ENCODE results near the gene FBLN5.

The FBLN5 gene

DNA sequence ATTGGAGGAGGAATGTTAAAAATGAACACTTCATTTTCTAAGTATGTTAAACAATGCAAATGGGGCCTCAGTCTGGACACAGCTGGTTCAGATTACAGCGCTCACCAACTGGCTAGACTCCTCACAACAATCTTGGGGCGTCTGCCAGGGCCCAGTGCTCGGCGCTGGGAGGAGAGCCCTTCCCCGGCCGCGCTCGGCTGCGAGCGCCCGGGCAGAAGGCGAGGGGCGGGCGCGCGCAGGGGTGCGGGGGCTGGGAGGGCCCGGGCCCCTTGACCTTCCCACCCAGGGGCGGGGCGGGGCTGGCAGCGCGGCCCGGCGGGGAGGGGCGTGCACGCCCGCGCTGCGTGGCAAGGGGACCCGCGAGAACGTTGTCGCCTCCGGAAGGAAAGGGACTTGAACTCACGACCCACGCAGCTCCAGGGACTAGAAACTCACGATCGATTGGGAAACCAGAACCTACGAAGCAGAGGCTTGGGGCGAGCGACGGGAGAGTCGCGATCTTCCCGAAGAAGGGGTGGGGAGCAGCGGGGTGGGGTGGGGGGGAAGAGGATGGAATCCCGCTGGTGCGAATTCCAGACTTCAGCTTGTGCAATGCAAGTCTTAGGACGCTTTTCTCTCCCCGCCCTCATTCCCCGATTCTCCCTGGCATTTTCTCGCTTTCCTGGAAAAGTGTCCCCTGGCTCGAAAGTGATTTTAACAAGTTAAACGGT lies at the start of gene FBLN5:
FBLN5 (minus strand) TSS at position 220 of the 710 bp plus-strand sequence. CDS start 465 bp downstream, outside the sequence.
- no peak for DNase-seq (ENCODE audit: low read depth)

- no peak for DNase-seq (ENCODE audit: low read depth)
Measured at GRCh38 chr14:91996948-91997371, 49.5 kb upstream of the FBLN5 start.

DNA sequence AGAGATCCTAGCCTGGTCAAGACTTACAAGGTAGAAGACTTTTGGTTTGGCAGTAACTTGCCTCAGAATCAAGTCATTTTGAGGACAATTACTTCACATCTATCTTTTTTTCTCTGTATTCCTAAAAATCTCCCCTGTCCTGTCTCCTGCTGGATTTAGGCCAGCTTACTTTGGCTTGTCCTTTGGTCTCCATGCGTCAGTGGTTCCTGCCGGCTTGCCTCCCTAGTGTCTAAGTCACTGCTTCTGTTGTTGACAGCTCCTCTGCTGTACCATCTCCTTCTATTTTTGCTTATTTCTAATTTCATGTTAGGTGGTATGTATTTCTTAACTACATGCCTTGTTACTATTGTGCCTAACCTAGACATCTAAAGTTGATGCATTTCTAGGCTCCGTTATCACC lies 39.7 kb upstream of the FBLN5 start:
- no peak for DNase-seq (ENCODE audit: low read depth)

- no peak for DNase-seq (ENCODE audit: low read depth)
Measured at GRCh38 chr14:91985521-91986255, 38.2 kb upstream of the FBLN5 start.

DNA sequence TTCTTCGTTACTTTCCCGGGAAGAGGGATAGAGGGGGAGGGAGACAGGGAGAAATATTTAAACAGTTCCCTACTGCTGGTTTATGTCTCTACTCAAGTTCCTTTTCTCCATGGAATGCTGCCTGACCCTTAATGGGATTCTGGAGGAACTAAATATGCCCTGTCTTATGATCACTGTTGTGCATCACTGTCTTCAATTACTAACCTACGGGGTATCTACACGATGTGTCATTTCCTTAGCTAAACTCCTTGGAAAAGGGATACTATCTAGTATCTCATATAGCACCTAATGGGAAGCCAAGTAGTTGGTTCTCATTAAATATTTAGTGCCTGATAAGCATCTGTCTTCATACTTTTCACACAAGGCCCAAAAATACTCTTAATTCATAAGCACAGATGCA lies 37.5 kb upstream of the FBLN5 start:
- no peak for DNase-seq (ENCODE audit: low read depth)

- no peak for DNase-seq (ENCODE audit: low read depth)
Measured at GRCh38 chr14:91983588-91983987, 36.1 kb upstream of the FBLN5 start.

GRCh38 chr14:91980157-91980556 lies 32.7 kb upstream of the FBLN5 start:
- no peak for DNase-seq (ENCODE audit: low read depth)

DNA sequence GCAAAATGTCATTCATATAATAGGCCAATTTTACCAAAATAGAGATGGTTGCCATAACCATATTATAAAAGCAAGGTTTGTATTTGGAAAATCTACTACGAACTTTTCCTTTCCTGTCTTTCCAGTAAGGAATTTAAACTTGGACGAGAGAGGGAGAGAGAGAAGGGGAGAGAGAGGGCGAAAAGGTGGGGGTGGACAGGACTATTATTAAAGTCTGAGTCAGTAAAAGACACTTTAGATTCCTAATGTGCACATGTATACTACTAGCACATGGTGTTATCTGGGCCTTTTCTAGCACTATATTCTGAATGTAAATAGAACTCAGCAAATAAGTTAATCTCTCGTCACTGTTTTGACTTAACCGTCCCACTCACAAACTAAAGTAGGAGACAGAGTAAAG lies 30.4 kb upstream of the FBLN5 start:
- DNase-seq (ENCODE audit: low read depth) = no peak

DNA sequence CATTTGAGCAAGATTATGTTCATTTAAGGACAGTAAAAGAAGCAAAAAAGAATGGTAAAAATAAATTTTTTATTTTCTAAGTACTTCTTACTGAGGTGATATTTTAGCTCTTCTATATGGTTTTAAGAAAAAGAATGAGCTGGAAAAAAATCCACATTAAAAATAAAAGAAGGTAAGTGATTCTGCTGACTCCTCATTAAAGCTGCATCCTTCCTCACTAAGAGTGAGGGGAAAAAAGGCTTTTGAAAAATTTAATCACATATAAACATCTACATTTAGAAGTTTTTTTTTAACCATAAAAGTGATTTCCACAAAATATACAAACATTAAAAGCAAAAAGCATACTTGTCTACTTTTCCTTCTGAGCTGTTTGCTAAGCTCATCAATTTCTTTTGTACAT lies 28.3 kb upstream of the FBLN5 start:
- DNase-seq (ENCODE audit: low read depth) = no peak

DNA sequence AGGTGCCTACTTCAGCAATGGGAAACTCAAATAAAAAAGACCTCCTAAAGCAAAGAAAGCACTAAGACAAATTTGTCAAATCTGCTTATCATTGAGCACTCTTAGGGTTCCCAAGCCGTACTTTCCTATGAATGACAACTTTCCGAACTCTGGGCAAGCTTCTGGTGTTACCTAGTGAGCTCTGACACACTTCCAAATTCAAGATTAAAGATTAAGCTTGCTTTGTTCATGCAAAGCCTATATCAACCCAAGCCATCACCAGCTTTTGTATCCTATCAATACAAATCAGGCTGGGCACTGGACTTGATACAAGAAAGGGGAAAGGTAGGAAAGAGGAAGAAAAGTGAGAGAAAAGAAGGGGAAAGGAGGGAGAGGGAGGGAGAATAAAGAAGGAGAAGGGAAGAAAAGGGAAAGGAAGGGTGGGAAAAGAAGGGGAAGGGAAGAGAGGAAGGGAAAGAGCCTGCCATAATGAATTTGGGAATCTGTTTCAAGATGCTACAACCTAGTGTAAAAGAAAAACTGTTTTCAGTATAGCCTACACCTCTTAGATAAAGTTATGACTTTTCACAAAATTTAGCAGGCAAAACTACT lies 23.8 kb upstream of the FBLN5 start:
- DNase-seq (ENCODE audit: low read depth) = no peak

GRCh38 chr14:91968280-91968679 lies 20.8 kb upstream of the FBLN5 start:
- DNase-seq (ENCODE audit: low read depth) = peak; percentile 29

GRCh38 chr14:91964724-91965123 lies 17.2 kb upstream of the FBLN5 start:
- no peak for DNase-seq (ENCODE audit: low read depth)

DNA sequence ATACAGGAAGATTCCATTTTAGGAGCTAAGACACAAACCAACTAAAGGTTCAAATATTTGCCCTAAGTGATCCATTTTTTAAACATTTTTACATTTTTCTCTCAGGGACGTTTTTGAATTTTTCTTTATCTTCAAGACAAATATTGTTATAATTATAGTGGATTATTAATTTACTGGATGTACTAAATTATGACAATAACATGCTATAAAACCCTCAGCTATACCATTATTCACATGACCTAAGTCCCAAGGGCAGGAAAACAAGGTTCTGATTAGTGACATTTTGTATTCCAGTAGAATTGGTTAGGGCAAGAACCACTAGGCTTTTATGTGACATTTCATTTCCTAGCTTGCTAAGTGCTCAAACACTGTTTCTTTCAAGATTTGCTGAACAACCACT lies 16.5 kb upstream of the FBLN5 start:
- DNase-seq (ENCODE audit: low read depth) = no peak

GRCh38 chr14:91963465-91963864 lies 16.0 kb upstream of the FBLN5 start:
- DNase-seq (ENCODE audit: low read depth) = no peak

DNA sequence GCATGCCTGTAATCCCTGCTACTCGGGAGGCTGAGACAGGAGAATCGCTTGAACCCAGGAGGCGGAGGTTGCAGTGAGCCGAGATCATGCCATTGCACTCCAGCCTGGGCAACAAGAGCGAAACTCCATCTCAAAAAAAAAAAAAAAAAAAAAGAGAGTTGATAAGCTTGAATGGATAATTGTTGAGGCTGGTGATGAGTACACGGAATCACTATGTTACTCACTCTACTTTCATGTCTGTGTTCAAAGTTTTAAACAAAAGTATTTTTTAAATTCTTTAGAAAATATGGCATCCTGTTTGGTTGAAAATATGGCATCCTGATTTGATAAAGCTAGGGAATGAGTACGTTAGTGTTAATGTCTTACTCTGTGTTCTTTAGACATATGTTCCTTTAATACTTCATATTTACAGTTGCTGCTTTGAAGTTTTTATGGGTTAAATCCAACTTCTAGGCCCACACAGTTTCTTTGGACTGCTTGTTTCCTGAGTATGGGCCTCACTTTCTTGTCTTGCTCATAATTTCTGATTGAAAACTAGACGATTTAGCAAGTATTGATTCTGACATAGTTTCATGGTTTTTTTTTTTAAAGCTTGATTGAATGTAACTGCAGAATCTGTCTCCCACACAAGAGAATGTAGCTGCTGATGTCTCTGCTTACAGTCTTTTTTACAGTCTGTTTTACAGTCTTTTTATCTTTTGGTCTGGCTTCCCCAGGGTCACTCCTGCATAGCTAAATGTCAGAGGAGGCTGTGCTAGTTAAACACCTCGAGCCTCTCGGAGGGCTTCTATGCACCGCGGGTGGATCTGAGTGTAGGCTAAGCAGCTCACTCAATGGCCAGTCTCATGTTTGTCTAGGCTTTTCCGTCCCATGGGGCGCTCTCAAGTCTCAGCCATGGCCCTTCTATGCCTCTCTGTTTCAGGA lies 14.1 kb upstream of the FBLN5 start:
- DNase-seq (ENCODE audit: low read depth) = no peak

GRCh38 chr14:91957876-91958313 lies 10.4 kb upstream of the FBLN5 start:
- DNase-seq (ENCODE audit: low read depth) = no peak

GRCh38 chr14:91956616-91957015 lies 9.1 kb upstream of the FBLN5 start:
- DNase-seq (ENCODE audit: low read depth) = no peak

DNA sequence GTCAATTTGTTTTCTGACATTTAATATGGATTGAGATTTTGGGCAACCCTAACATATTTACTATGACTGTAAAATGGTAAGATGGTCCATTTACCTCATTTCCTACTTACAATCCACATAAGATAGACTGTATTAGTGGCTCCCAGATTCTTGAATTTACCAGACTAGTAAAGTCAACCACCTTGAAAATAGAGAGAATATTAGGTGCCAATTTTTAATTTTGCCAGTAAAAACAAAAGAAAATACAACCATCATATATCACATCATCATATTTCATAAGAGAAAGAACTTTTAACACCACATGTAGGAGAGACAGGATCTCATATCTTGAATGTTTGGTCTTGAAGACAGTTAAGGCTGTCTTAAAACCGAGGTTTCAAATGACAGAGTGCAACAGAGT lies 7.7 kb upstream of the FBLN5 start:
- no peak for DNase-seq (ENCODE audit: low read depth)

GRCh38 chr14:91953170-91953985 lies 5.9 kb upstream of the FBLN5 start:
- DNase-seq (ENCODE audit: low read depth) = no peak

- DNase-seq (ENCODE audit: low read depth) = no peak
Measured at GRCh38 chr14:91946622-91947474, 646 bp downstream of the FBLN5 start.

All from T-helper 22 cell (primary cell).